HepG2 (cell line): ENCODE results near the gene STEAP1B. TPM values are rescaled to one million over a fixed set of nuclear protein-coding genes. Genes with fewer than 3 reads are reported as not detected.
"Not testable (repeated sequence)": the region's sequence is repeated elsewhere in the genome, so short reads cannot be mapped to it uniquely, and the experiment has no call there.

Source experiments
- ATAC-seq: fragments of 200-7000 bp; cut with Tn5 transposase; 3 replicates; pipeline ENCODE4 v1.9.1; 2020; ENCODE audit warnings: mild to moderate bottlenecking, moderate library complexity
- BruUV-seq: library from RNA; stranded (reverse); fragments of 400-500 nt; replicated peaks from 2 replicates; lab custom pipeline; 2021; lab: Mats Ljungman, UMichigan
- CTCF ChIA-PET: fragments of 300-600 bp; formaldehyde crosslinking; extraction: SDS; loops from one replicate; lab custom pipeline; 2021; ENCODE audit warnings: low total read pairs, inconsistent platforms, low intra/inter-chr PET ratio; lab: Yijun Ruan, JAX
- POLR2A ChIA-PET: fragments of 350-600 bp; sonication (Branson Sonifier 250); formaldehyde crosslinking; loops from one replicate; lab custom pipeline; 2020; ENCODE audit warnings: antibody characterized with exemption, inconsistent platforms; lab: Yijun Ruan, JAX
- DNase-seq: peaks from one replicate; pipeline ENCODE4 v3.0.0-alpha.2; 2015; ENCODE audit warnings: low spot score
- FAIRE-seq: peaks from 3 replicates; lab custom pipeline; 2011; peaks lifted over from hg19 to GRCh38; lab: Jason Lieb, UNC
- H2AFZ ChIP-seq: one replicate; pipeline ENCODE4 v1.6.1; 2011; ENCODE audit warnings: low read length, inconsistent platforms
- H3K27ac ChIP-seq: fragments of 300-600 bp; 3 replicates; pipeline ENCODE4 v1.8.0; 2011; ENCODE audit warnings: mixed run types, mild to moderate bottlenecking, mixed read lengths, low read length, inconsistent platforms; ENCODE audit not compliant: insufficient read depth; ENCODE audit errors: extremely low read length
- H3K27me3 ChIP-seq, 2 experiments: fragments of 200-600 bp in 1 of 2; 2 replicates in 1 of 2; 3 replicates in 1 of 2; pipeline versions ENCODE4 v1.6.0 to v1.8.0; 2011; ENCODE audit warnings: low read length in 2 of 2, mild to moderate bottlenecking in 2 of 2, moderate library complexity in 2 of 2, inconsistent platforms in 1 of 2; ENCODE audit not compliant: insufficient read depth in 2 of 2, control insufficient read depth in 1 of 2
- H3K36me3 ChIP-seq, 2 experiments: fragments of 200-600 bp in 1 of 2; replicated peaks in 1 of 2; 2 replicates in 1 of 2; 3 replicates in 1 of 2; pipeline versions ENCODE4 v1.5.1 to v1.8.0; 2011; ENCODE audit warnings: low read length in 2 of 2, inconsistent platforms in 1 of 2; ENCODE audit not compliant: insufficient read depth in 2 of 2, control insufficient read depth in 1 of 2
- H3K4me1 ChIP-seq: 2 replicates; pipeline ENCODE4 v1.5.1; 2012; ENCODE audit warnings: low read length, inconsistent platforms; ENCODE audit not compliant: insufficient read depth
- H3K4me2 ChIP-seq: 2 replicates; pipeline ENCODE4 v1.6.0; 2011; ENCODE audit warnings: low read depth, low read length, inconsistent platforms
- H3K4me3 ChIP-seq, 3 experiments: fragments of 200-600 bp in 1 of 3; sonication (generic), shearing (Covaris generic) in 1 of 3; replicated peaks in 1 of 3; 2 replicates each; pipeline ENCODE4 v1.5.1; 2011 to 2016; ENCODE audit warnings: low read length in 3 of 3, inconsistent platforms in 2 of 3, low read depth in 2 of 3, mild to moderate bottlenecking in 2 of 3, control low read depth in 1 of 3, mixed read lengths in 1 of 3; ENCODE audit not compliant: insufficient read depth in 1 of 3
- H3K79me2 ChIP-seq: one replicate; pipeline ENCODE4 v1.6.1; 2011; ENCODE audit warnings: low read length, inconsistent platforms; ENCODE audit not compliant: insufficient read depth
- H3K9ac ChIP-seq: 2 replicates; pipeline ENCODE4 v1.6.0; 2011; ENCODE audit warnings: mild to moderate bottlenecking, low read depth, low read length, inconsistent platforms; ENCODE audit not compliant: insufficient read depth
- H3K9me3 ChIP-seq: 2 replicates; pipeline ENCODE4 v1.5.1; 2012; ENCODE audit warnings: mild to moderate bottlenecking, low read length
- H4K20me1 ChIP-seq: 2 replicates; pipeline ENCODE4 v1.6.0; 2011; ENCODE audit warnings: inconsistent platforms, mild to moderate bottlenecking, low read length, moderate library complexity; ENCODE audit not compliant: insufficient read depth
- HDAC1 ChIP-seq: sonication (generic); formaldehyde crosslinking; IDR thresholded peaks from 2 replicates; pipeline ENCODE4 v1.5.1; 2020; ENCODE audit warnings: mild to moderate bottlenecking, missing genetic modification reagents
- RFX5 ChIP-seq: IDR thresholded peaks from 2 replicates; pipeline ENCODE4 v1.6.1; 2011; ENCODE audit warnings: low read depth, low read length, improper control_type of control experiment
- ZNF224 ChIP-seq: sonication (generic); formaldehyde crosslinking; IDR thresholded peaks from 2 replicates; pipeline ENCODE4 v1.5.0; 2020; ENCODE audit warnings: mild to moderate bottlenecking, missing genetic modification reagents
- ZNF451 ChIP-seq: sonication (generic); formaldehyde crosslinking; IDR thresholded peaks from 2 replicates; pipeline ENCODE4 v1.5.0; 2020; ENCODE audit warnings: mild to moderate bottlenecking, missing genetic modification reagents
- ZNF678 ChIP-seq: sonication (generic); formaldehyde crosslinking; IDR thresholded peaks from 2 replicates; pipeline ENCODE4 v1.4.0; 2020; ENCODE audit warnings: mild to moderate bottlenecking, missing genetic modification reagents
- WGBS: methylation state at CpG from one replicate; pipeline ENCODE4 v1.1.6; 2017; ENCODE audit warnings: low lambda C conversion rate; 5-methylcytosine and 5-hydroxymethylcytosine counted together
- in situ Hi-C: cut with HindIII; loops from 2 replicates; pipeline ENCODE4 v1.10.0; 2017; ENCODE audit warnings: low pct_unique_long_range_greater_than_20kb; ENCODE audit not compliant: extremely low pct_ligation_motif_present
- intact Hi-C: fragments of 100-400 bp; cut with micrococcal nuclease; formaldehyde crosslinking; loops from one replicate; pipeline ENCODE4 v1.10.0; 2022; ENCODE audit not compliant: unreplicated experiment
- polyA plus RNA-seq, 8 experiments: library from polyadenylated mRNA; depleted of rRNA in 3 of 8; stranded (reverse) in 7 of 8; unstranded in 1 of 8; fragments of >200 nt; fragmentation: Illumina TruSeq in 4 of 8; extraction: Trizol in 4 of 8; gene quantifications; 2 replicates each; pipeline versions ENCODE4 v1.2.1 to v1.2.3, GENCODE V29; 2011 to 2016; ENCODE audit warnings: low read depth in 4 of 8, missing spikeins in 1 of 8, mixed read lengths in 1 of 8; ENCODE audit not compliant: insufficient read depth in 1 of 8
- total RNA-seq, 5 experiments: library from RNA; depleted of rRNA; stranded (reverse); fragments of >200 nt; fragmentation: Illumina TruSeq; extraction: Trizol; gene quantifications; 2 replicates each; pipeline ENCODE4 v1.2.3, GENCODE V29; 2016; ENCODE audit warnings: low read depth in 1 of 5

STEAP1B gene
- total and polyA plus RNA-seq, 2 of the 13 experiments (the other 11 are each of a cell fraction or from before 2014, with no cell fraction given), result not detected

- 95% methylated on average over 2 of the region's 2 CpGs for WGBS
- ChIA-PET CTCF (interaction anchor here (1.1 kb wide), 1 partner anchor 19 kb away, joined by 3 read pairs; no protein-coding TSS in a partner anchor), POLR2A (interaction anchor here (1.2 to 1.6 kb wide), 2 partner anchors 9 to 83 kb away, joined by 3 to 7 read pairs; no protein-coding TSS in a partner anchor)
- H3K9me3 ChIP-seq, FAIRE-seq, DNase-seq, H3K4me3 ChIP-seq, H3K79me2 ChIP-seq, ATAC-seq, H3K36me3 ChIP-seq, in situ Hi-C loops, intact Hi-C loops, BruUV-seq, H4K20me1 ChIP-seq, H2AFZ ChIP-seq, H3K27me3 ChIP-seq: not testable (repeated sequence)
- Histone ChIP-seq H3K9ac (0 out of 2 replicates have a peak overlapping the region, but pooled peaks have one; percentile 9), H3K4me1 (peaks cover 58% of the 10 kb centered on the region), H3K27ac (peak overlapping the region; percentile 53), H3K4me2 (peak overlapping the region; percentile 26)
These were observed 66.8 kb downstream of the STEAP1B start for GRCh38 chr7:22433165-22433700.

- ChIA-PET CTCF (no interaction called here), POLR2A (interaction anchor here (1.2 to 2.1 kb wide), 3 partner anchors 10 to 73 kb away, joined by 4 to 7 read pairs (median 7); no protein-coding TSS in a partner anchor)
- no TSS peak for BruUV-seq
- in situ Hi-C loops, result no loop called here
- no peak for DNase-seq
- Histone ChIP-seq H3K9me3 (no peaks in the 10 kb centered on the region), H2AFZ (no peak overlapping the region), H3K9ac (no peak overlapping the region; the same call in 1 of the 2 replicates), H3K27me3 (no peaks in the 10 kb centered on the region), H3K4me1 (peaks cover 68% of the 10 kb centered on the region), H3K27ac (no peak overlapping the region), H3K36me3 (no peaks in the 10 kb centered on the region), H3K79me2 (no peaks in the 10 kb centered on the region), H3K4me2 (no peak overlapping the region), H3K4me3 (no peak overlapping the region), H4K20me1 (no peaks in the 10 kb centered on the region)
- 95% methylated on average over 3 of the region's 3 CpGs for WGBS
- ATAC-seq, result no peak
- no peak for FAIRE-seq
- intact Hi-C loops, result no loop called here
- TF ChIP-seq HDAC1 (no peak), RFX5 (no peak), ZNF678 (CRISPR knock-in tag) (no peak), ZNF451 (CRISPR knock-in tag) (no peak), ZNF224 (CRISPR knock-in tag) (no peak)
These were observed 67.7 kb downstream of the STEAP1B start for GRCh38 chr7:22432203-22432718.
